Measurements from ENCODE around the gene A3GALT2.

Gene A3GALT2

GRCh38 chr1:33349778-33350610 lies 29.1 kb upstream of the A3GALT2 start:
- DNase-seq = peak; percentile 69

DNA sequence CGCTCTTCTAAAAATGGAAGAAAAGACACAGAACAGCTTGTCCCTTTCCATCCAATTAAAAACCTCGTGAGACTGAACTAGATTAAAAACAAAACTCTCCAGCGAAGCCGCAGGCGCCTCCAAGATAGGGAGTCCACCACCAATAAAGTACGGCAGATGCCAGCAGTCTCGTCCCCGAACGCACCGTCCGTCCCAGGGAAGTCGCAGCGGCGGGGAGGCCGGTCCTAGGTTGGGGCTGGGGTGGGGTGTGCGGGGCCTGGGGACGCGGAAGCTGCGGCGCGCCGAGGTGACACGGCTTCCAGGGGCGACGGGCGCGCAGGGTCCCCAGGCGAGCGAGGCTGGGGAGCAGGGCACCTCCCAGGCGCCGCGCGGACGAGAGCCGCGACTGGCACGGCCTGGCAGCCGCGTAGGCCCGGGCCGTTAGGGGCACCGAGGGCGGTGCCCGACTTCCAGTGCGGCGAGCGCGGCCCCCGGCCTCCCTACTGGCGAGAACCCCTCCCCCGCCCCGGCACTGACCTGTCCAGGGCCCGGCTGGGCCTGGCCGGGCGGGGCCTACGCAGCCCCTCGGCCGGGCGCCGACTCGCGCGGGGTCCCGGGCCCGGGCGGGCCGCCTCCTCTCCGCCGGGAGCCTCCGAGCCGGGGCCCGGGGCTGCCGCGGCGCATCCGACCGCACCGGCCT lies 28.3 kb upstream of the A3GALT2 start:
- no peak for DNase-seq

DNA sequence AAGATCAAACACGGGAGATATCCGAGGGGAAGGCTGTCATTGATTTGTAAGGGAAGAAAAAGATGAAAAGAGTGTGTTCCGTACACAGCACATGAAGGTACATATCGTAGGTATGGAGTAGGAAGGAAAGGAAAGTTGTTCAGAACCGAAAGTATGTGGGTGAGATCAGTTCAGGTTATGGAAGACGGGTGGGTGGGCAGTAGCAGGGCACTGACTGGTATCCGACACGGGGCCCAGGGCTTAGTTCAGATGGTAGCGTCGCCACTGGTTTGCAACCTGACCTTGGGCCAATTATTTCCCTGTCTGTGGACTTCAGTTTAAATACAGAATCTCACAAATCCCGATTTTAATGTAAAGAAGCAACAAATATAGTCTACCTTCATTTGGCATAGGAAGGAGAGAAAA lies 27.8 kb upstream of the A3GALT2 start:
- no peak for DNase-seq

GRCh38 chr1:33348194-33348593 lies 27.3 kb upstream of the A3GALT2 start:
- no peak for DNase-seq

GRCh38 chr1:33347650-33347992 lies 26.7 kb upstream of the A3GALT2 start:
- no peak for DNase-seq

DNA sequence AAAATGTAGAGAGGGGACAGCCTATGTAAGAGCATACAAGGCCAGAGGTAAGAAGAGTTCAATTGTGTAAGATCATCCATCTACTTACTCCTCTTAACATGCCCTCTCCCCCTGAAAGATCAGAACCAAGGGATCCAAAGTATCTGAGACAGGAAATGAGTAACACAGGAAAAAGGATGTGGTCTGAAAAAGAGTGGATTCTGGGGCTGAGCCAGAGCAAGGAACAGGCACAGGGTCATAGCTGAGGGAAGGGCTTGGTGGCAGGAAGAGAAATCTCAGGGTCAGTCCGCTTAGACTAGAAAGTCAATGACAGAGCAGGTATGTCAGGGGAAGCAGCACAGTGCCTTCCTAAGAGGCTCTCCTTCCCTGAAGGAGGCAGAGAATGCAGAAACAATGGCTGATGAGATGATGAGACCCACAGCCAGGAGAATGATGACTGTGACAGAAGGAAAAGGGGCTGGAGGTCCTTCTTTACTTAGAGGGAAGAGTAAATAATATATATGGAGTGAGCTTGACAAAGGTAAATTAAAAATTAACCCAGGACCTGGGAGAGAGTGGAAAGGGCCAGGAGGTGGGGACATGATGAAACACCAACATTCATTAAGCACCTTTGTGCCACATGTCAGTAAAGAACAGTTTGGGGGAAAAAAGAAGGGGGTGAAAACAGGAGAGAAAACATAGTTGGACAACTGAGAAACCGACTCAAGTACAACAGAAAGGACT lies 26.2 kb upstream of the A3GALT2 start:
- no peak for DNase-seq

GRCh38 chr1:33346533-33346926 lies 25.6 kb upstream of the A3GALT2 start:
- no peak for DNase-seq

DNA sequence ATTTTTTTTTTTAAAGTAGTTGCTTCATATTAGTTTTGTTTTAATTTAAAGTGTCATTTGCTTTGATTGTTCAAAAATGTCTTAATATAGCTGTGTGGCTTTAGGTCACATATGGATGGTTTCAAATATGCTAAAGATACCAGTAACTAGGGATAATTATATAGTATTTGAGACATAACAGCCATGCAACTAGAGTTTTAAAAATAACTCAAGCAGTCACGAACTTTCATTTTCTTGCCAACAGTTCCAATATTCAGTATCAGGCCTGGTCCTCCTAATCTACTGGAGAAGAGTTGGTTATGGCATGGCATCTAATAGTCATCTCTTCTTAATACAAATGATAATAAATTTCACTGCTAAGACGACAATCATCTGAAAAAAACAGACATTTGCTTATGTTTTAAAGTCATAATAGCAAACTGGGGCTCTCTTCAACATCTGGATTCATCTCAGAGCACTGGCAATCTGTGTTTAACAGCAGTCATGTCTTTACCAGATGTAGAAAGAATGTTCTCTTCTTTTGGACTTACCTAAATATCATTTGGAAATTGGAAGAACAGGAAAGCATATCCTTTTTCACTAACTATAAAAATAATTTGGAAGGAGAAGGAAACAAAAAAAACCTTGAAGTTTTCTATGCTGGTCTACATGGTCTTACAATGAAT lies 24.1 kb upstream of the A3GALT2 start:
- no peak for DNase-seq

DNA sequence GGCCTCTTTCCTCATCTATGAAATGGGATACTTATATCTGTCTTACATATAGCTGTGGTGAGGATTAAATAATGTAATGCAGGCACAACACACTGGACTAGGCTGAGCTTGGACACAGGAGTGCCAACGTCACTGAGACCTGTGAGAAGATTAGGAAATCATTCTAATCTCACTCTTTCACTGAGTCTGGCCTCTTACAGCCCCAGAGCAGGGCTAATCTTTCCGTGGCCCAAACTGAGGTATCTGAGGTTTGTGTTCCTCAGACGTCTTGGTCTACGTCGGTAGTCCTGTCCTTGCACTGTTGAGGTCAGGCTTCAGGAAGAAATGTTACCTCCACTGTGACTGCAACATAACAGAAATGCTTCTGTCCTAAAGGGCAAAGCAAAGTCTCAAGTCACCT lies 22.6 kb upstream of the A3GALT2 start:
- no peak for DNase-seq

DNA sequence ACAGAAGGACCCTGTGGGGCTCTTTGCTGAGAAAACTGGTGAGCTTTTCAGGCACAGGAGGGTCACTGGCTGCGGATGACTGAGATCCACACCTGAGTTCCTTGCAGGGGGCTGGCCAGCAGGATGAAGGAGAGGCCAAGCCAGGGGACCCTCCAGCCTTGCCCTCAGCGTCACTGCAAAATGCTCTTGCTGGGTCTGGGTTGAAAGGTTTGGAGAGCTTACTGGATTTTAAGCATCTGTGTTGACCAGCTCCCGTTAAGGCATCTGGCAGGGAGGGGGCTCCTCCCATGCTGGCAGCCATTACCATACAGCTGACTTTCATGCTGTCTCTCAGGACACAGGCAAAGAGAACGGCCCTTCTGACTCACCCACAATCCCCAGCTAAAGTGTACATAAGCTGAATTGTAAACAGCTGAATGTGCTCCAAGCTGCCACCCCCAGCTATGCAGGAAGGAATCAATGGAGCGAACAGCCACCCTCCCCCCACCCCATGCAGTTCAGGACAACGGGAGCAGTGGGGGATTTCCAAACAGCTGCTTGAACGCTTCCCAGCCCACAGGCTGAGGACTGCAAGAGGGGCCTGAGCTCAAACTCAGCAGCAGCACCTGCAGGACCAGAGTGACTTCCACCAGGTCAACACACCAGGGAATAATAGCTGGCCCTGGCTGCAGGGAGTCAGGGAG lies 21.3 kb upstream of the A3GALT2 start:
- no peak for DNase-seq

DNA sequence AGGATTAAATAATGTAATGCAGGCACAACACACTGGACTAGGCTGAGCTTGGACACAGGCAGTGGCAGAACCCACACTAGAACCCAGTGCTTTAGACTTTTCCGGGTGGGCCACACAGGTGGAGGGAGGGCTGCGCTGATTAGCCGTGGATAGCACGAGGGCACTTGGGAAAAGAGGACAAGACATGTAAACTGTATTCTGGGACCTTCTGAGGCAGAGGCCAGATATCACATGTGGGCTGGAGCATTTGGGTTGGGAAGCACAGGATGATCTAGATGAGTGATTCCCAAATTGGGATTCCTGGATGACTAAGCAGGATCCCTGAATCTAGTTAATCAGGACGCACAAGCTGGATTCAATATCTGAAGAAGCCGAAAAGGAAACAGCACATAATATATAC lies 20.3 kb upstream of the A3GALT2 start:
- no peak for DNase-seq

DNA sequence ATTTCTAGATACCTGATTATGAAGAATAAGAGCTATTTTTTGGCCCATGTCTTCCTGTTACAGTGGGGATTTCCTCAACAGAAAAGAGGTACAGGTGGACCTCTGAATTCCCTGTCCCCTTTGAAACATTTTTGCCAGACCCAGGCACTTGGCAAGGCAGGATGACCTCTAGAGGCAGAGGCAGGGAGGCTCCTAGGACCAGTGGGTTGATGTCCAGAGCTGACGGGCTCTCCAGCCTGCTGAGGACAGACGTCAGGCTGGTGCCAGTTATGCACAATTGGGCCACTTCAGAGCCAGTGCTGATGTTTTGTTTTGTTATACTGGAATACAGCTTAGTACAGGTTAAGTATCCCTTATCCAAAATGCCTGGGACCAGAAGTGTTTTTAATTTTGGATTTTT lies 18.5 kb upstream of the A3GALT2 start:
- DNase-seq = no peak

DNA sequence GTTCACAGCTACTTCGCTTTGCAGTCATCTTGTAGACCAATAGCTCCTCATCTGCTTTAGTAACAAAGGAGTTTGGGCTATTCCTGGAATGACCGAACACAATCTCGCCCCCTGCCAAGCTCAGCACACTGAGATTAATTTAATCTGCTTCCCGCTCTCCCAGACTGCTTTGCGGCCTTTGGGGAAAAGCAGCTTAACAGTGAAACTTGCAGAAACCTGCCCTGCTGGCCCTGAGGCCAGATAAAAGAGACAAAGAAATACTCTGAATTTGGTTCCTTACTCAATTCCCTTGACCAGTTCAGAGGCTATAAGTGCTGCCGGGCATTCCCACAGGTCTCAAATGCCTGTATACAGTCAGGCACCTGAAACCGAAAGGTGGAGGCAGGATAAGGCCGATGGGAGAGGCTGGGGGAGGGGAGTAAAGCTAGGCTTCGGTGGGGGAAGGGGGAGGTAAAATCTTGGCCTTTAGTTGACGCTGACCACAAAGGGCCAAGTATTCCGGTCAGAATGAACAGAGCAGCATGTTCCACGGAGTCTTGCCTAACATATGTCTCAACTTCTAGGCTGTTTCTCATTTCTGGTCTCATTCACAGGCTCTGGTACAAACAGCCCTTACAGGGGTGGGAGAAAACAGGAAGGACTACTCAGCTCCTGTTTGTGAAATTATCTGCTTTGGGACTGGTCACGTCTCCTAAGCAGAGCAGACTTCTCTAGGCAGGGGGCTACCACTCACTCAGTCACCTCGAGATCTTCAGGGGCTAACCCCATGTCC lies 17.7 kb upstream of the A3GALT2 start:
- peak; percentile 68 for DNase-seq

- no peak for DNase-seq
These were observed 17.1 kb upstream of the A3GALT2 start for GRCh38 chr1:33338048-33338439.

GRCh38 chr1:33337441-33337840 lies 16.5 kb upstream of the A3GALT2 start:
- DNase-seq = no peak

DNA sequence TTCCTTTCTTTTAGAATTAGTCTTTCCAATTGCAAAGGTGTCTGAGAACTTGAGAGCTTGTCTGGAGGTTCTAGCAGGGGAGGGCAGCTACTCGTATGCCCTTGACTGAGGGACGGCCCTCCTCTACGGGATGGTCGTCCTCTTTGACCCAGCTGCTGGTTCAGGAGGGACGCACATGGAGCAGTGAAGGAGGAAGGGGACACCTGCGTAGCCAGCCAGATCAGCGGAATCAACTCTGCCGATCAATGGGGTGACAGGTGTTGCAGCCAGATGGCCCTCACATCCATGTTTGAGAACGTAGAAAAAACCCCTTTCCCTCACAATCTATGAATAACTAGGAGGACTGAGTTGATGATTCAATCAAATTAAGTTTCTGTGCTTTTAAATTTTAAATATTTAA lies 15.7 kb upstream of the A3GALT2 start:
- DNase-seq = no peak

DNA sequence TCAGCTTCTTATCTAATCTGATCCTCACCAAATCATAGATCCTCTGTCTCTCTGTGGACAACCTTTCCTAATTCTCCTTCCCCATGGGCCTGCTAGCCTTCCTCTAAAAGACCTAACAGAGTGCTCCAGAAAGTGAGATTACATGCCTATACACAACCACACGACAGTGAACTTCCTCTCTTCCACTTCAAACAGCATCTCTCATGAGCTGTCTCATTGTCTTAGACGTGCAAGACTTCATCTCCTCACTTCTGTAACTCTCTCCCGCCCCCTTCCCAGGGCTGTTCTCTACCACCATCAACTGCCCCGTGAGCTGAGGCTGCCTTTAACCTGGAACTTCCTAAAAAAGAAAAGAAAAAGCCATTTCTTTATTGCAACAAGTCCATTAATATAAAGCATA lies 14.1 kb upstream of the A3GALT2 start:
- DNase-seq = peak; percentile 22

DNA sequence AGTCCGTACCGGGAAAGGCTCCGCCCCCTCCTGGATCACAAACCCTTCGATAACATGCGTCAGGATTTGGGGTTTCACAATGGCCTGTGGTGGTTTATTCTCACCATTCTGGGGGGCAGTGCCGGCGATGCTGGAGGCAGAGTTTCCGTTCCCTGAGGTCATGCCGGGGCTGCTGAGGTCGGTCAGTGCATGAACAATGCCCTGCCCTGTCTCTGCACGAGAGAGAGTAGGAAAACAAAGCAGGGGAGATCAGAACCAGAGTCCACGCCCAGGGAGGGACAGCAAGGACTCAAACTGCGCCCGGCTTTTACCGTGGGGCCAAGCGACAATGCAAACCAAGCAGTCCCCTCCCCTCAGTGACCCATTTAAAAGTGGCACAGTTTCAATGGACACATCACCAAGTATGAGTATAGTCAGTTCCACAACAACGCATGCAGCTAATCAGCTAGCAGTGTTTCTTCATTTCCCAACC lies 13.2 kb upstream of the A3GALT2 start:
- no peak for DNase-seq

DNA sequence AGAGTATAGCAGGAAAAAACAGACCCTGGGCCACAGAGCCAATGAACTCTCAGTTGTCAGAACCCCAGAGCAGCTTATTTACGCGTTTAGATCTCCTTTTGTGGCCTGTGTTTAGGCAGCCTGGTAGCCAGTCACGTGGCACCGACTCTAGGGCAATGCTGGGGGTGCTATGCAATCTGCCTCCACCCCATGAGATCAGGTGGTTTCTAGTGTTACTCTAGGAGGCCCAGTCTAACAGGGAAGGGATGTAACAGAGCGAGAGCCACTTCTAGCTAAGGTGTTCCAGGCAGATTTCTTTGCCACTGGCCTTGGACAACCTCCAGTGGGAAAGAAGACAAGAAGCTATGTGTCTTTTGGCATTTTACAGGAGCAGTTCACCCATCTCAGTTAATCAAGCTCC lies 12.0 kb upstream of the A3GALT2 start:
- DNase-seq = no peak

DNA sequence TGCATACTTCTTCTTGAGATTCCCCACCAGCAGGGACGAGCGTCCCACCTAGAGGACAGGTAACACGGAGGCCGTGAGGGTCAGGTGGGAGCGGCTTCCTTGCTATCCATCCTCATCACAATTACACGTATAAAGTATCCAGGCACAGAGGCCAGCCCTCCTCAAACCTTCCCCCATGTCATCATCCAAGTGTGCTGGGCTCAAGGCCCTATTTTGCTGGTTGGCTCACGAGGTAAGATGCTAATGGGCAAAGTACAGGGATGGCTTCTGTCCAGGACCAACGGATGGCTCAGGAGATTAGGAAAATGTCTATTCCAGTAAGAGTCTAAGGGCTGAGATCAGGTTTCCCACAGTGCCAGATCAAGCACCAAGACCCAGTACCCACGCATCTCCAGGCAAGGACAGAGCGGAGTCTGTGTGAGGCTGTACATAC lies 11.5 kb upstream of the A3GALT2 start:
- no peak for DNase-seq

- DNase-seq = no peak
These were observed 10.8 kb upstream of the A3GALT2 start for GRCh38 chr1:33331444-33332356.

Measured in GF-D8 (cell line).